ENCODE measurements around the gene SUSD5. TPM values are rescaled to one million over a fixed set of nuclear protein-coding genes. Genes with fewer than 3 reads are reported as not detected.

SUSD5 gene
- total RNA-seq, 1 donor from 2014 or later: 0.33 TPM

- intact Hi-C loops (cut with micrococcal nuclease): no loop called here
- no peak for TF ChIP-seq CTCF (IDR thresholded peaks at IDR 0.05)
- Mint-ChIP-seq H3K9me3 (no peaks in the 10 kb centered on the region), H3K27ac (no peak overlapping the region), H3K4me1 (peaks cover 3% of the 10 kb centered on the region), H3K36me3 (ENCODE audit: low read depth) (peaks cover 52% of the 10 kb centered on the region), H3K4me3 (no peak overlapping the region), H3K27me3 (no peaks in the 10 kb centered on the region)
- ChIA-PET CTCF (interaction anchor here (0.9 to 3.0 kb wide), 20 partner anchors 9 to 659 kb away, joined by 3 to 119 read pairs (median 5); no protein-coding TSS in a partner anchor), POLR2A (interaction anchor here (0.7 to 1.3 kb wide), 4 partner anchors 18 to 655 kb away, joined by 3 to 8 read pairs (median 4); partner anchors contain the start of gene CRTAP)
- DNase-seq (no peak), ATAC-seq (ENCODE audit: low read depth) (no peak)
Observed at GRCh38 chr3:33132019-33132360, 86.6 kb downstream of the SUSD5 start.

- H3K36me3 Mint-ChIP-seq (ENCODE audit: low read depth): peaks cover 52% of the 10 kb centered on the region
- CTCF ChIA-PET: interaction anchor here (0.6 to 3.0 kb wide), 26 partner anchors 9 to 659 kb away, joined by 3 to 119 read pairs (median 4); partner anchors contain the start of gene CRTAP
- peaks cover 3% of the 10 kb centered on the region for H3K4me1 Mint-ChIP-seq
- no peak overlapping the region for H3K27ac Mint-ChIP-seq
- DNase-seq (no peak), ATAC-seq (ENCODE audit: low read depth) (peak; percentile 82)
- no peak overlapping the region for H3K4me3 Mint-ChIP-seq
- intact Hi-C loops (cut with micrococcal nuclease): loop anchor here (1.0 to 2.0 kb wide), 6 partner anchors 17 to 656 kb away; partner anchors contain the start of gene CRTAP
- peak; percentile 34 for TF ChIP-seq CTCF (IDR thresholded peaks at IDR 0.05)
- no peaks in the 10 kb centered on the region for H3K27me3 Mint-ChIP-seq
- POLR2A ChIA-PET: interaction anchor here (0.7 to 1.3 kb wide), 4 partner anchors 18 to 656 kb away, joined by 3 to 8 read pairs (median 4); partner anchors contain the start of gene CRTAP
- no peaks in the 10 kb centered on the region for H3K9me3 Mint-ChIP-seq
Observed at GRCh38 chr3:33131331-33132018, 87.1 kb downstream of the SUSD5 start.

GRCh38 chr3:33130144-33130543 is 88.5 kb downstream of the SUSD5 start:
- no peak overlapping the region for H3K27ac Mint-ChIP-seq
- no peak overlapping the region for H3K4me3 Mint-ChIP-seq
- ChIA-PET CTCF (interaction anchor here (1.4 to 3.0 kb wide), 3 partner anchors 243 to 657 kb away, joined by 3 to 47 read pairs (median 7); no protein-coding TSS in a partner anchor), POLR2A (interaction anchor here (0.6 kb wide), 1 partner anchor 243 kb away, joined by 4 read pairs; no protein-coding TSS in a partner anchor)
- no peak for TF ChIP-seq CTCF (IDR thresholded peaks at IDR 0.05)
- peaks cover 55% of the 10 kb centered on the region for H3K36me3 Mint-ChIP-seq (ENCODE audit: low read depth)
- ATAC-seq (ENCODE audit: low read depth) (no peak), DNase-seq (no peak)
- H3K4me1 Mint-ChIP-seq: peaks cover 3% of the 10 kb centered on the region
- intact Hi-C loops (cut with micrococcal nuclease): loop anchor here (2.0 kb wide), 2 partner anchors 15 to 183 kb away; partner anchors contain the start of gene CRTAP
- H3K27me3 Mint-ChIP-seq: no peaks in the 10 kb centered on the region
- H3K9me3 Mint-ChIP-seq: no peaks in the 10 kb centered on the region

- Mint-ChIP-seq H3K4me1 (peaks cover 3% of the 10 kb centered on the region), H3K4me3 (no peak overlapping the region), H3K27me3 (no peaks in the 10 kb centered on the region), H3K27ac (no peak overlapping the region), H3K9me3 (no peaks in the 10 kb centered on the region), H3K36me3 (ENCODE audit: low read depth) (peaks cover 57% of the 10 kb centered on the region)
- ChIA-PET POLR2A (interaction anchor here (0.6 kb wide), 1 partner anchor 19 kb away, joined by 6 read pairs; no protein-coding TSS in a partner anchor), CTCF (no interaction called here)
- no peak for ATAC-seq (ENCODE audit: low read depth)
- no peak for DNase-seq
- intact Hi-C loops (cut with micrococcal nuclease): no loop called here
- TF ChIP-seq CTCF (IDR thresholded peaks at IDR 0.05): no peak
Observed at GRCh38 chr3:33128706-33129105, 89.9 kb downstream of the SUSD5 start.

GRCh38 chr3:33125840-33126239 is 92.8 kb downstream of the SUSD5 start:
- H3K4me3 Mint-ChIP-seq: no peak overlapping the region
- no peak overlapping the region for H3K27ac Mint-ChIP-seq
- intact Hi-C loops (cut with micrococcal nuclease): no loop called here
- no peak for DNase-seq
- no peaks in the 10 kb centered on the region for H3K27me3 Mint-ChIP-seq
- no peak for ATAC-seq (ENCODE audit: low read depth)
- peaks cover 64% of the 10 kb centered on the region for H3K36me3 Mint-ChIP-seq (ENCODE audit: low read depth)
- CTCF ChIA-PET: no interaction called here
- no peaks in the 10 kb centered on the region for H3K4me1 Mint-ChIP-seq
- TF ChIP-seq CTCF (IDR thresholded peaks at IDR 0.05): no peak
- no peaks in the 10 kb centered on the region for H3K9me3 Mint-ChIP-seq
- POLR2A ChIA-PET: interaction anchor here (1.2 kb wide), 1 partner anchor 247 kb away, joined by 7 read pairs; no protein-coding TSS in a partner anchor
